ENCODE measurements around the gene RHOJ.
A peak's percentile ranks its signal among the peaks of the same experiment; 100 is the strongest.
"Not testable (repeated sequence)": the region's sequence is repeated elsewhere in the genome, so short reads cannot be mapped to it uniquely, and the experiment has no call there.

The RHOJ gene

DNA sequence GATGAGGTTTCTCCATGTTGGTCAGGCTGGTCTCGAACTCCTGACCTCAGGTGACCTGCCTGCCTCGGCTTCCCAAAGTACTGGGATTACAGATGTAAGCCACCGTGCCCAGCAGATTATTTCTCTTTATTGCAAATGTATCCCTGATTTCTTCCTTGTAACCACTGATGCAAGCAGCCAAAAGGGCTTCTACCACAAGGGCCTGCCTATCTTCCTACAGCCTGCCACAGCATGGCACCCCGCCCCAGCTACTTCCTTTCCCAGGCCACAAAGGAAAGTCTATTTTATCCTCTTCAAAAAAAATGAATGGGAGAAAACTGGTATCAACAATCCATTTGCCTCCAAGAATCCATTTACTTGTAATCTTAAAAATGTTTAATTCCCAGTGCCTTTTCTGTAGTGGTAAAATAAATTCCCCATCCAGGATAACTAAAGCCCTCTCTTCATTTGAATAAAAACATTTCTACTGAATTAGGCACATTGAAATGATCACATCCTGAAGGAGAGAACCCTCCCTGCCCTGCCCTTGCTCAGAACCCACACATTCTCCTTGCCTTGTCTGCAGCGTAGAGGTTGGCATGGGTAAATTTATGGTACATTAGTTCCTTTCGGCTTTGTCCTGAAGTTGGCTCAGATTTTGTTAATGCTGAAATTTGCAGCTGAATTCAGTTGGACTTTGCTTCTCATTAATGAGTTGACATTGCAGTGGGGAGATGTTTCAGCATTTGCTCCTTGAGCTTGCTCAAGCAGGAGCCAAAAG lies 95.3 kb downstream of the RHOJ start:
- H3K4me3 ChIP-seq (ENCODE audit: low read depth, low read length): no peak overlapping the region
- DNase-seq (ENCODE audit: low read depth): no peak
- TF ChIP-seq, protein P1, sequence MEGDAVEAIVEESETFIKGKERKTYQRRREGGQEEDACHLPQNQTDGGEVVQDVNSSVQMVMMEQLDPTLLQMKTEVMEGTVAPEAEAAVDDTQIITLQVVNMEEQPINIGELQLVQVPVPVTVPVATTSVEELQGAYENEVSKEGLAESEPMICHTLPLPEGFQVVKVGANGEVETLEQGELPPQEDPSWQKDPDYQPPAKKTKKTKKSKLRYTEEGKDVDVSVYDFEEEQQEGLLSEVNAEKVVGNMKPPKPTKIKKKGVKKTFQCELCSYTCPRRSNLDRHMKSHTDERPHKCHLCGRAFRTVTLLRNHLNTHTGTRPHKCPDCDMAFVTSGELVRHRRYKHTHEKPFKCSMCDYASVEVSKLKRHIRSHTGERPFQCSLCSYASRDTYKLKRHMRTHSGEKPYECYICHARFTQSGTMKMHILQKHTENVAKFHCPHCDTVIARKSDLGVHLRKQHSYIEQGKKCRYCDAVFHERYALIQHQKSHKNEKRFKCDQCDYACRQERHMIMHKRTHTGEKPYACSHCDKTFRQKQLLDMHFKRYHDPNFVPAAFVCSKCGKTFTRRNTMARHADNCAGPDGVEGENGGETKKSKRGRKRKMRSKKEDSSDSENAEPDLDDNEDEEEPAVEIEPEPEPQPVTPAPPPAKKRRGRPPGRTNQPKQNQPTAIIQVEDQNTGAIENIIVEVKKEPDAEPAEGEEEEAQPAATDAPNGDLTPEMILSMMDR (IDR thresholded peaks at IDR 0.05; ENCODE audit: control insufficient read depth, extremely low read depth, insufficient read depth): no peak

DNA sequence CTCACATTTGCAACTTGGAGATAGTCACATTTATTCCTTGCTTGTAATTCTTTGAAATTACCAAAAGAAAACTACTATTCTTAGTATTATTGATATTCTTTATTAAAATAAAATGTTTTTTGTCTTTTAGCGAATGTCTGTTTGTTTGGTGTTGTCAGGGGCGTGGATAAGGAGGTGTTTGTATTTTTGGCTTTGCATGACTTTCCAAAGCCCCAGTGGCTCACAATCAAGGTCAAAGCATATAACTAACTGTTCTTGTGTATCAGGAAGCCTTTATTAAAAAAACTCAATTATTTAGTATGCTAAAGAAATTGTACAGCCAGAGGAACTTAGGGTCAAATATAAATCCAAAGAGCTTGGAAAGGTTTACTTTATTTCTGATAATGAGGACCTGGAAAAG lies 96.6 kb downstream of the RHOJ start:
- TF ChIP-seq, protein P1 (IDR thresholded peaks at IDR 0.05; ENCODE audit: control insufficient read depth, extremely low read depth, insufficient read depth): no peak
- DNase-seq (ENCODE audit: low read depth): no peak
- H3K4me3 ChIP-seq (ENCODE audit: low read depth, low read length): no peak overlapping the region

DNA sequence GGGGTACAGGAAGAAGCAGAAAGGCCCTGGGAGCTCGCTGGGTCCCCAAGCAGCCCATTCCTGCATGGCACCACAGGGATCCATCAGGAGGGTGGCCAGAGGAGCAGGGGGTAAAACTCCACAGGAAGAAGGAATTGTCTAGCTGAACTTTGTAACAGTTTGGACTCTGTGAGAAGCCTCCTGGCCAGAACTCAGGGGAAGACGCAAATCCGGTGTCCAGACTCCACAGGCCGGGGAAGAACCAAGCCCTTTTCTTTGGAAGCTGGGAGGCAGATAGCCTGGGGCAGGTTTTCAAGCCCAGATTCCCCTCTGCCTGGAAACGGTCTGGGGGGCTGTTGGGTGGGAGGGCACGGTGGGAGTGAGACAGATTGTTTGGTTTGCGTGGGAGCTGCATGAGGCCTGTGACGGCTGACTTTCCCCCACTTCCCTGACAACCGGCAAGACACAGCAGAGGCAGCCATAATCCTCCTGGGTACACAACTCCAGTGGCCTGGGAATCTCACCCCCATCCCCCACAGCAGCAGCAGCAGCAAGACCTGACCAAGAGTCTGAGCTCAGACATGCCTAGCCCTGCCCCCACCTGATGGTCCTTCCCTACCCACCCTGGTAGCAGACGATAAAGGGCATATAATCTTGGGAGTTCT lies 97.8 kb downstream of the RHOJ start:
- no peak for DNase-seq (ENCODE audit: low read depth)
- no peak overlapping the region for H3K4me3 ChIP-seq (ENCODE audit: low read depth, low read length)
- TF ChIP-seq, protein P1 (IDR thresholded peaks at IDR 0.05; ENCODE audit: control insufficient read depth, extremely low read depth, insufficient read depth): no peak

DNA sequence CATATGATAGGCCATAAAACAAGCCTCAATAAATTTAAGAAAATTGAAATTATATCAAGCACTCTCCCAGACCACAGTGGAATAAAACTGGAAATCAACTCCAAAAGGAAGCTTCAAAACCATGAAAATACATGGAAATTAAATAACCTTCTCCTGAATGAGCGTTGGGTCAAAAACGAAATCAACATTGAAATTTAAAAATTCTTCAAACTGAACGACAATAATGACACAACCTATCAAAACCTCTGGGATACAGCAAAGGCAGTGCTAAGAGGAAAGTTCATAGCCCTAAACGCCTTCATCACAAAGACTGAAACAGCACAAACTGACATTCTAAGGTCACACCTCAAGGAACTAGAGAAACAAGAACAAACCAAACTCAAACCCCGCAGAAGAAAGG lies 100.2 kb downstream of the RHOJ start:
- not testable (repeated sequence) for H3K4me3 ChIP-seq (ENCODE audit: low read depth, low read length); DNase-seq (ENCODE audit: low read depth)

DNA sequence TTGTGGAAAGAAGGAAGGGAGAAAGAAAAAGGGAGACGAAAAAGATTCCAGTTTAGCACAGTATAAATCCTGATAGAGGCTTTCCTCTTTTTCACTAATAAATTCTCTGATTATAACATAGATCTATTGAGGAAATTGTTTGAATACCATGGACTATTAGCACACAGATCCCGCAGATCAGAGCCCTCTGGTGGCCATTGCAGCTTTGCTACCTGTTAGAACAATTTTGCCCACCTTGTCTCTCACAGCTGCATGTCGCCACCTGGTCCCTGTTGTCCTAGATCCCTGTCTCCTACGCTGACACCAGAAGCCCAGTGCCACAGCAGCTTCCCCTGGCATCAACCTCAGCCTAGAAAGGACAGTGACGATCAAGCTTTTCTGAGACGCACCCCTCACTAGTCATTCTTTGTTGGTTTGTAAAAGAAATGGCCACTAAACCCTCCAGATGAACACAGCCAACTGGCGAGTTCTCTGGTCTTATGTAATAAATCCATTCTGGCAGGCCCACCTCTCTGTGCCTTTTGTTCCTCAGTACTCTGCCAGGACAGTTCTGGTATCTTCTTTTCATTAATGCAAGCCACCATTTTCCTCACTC lies 104.6 kb downstream of the RHOJ start:
- DNase-seq (ENCODE audit: low read depth): no peak
- H3K4me3 ChIP-seq (ENCODE audit: low read depth, low read length): no peak overlapping the region
- TF ChIP-seq, protein P1 (IDR thresholded peaks at IDR 0.05; ENCODE audit: control insufficient read depth, extremely low read depth, insufficient read depth): peak; percentile 62

DNA sequence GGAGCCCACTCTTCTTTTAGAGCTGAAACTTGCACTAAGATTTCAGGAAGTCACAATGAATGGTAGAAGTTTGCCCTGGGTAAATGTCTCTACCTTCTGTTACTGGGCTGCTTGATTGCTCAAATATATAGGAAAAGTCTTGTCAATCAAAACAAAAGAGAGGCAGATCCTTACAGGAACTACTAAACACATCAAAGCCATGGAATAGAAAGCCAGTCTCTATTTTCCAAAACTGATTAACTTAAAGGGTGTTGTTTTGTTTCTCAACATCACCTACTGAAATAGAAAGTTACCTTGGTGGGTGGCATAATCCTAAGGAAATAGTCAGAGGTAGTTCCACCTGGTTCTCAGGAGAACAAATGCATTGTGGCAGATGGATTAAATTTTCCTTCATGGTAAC lies 114.6 kb downstream of the RHOJ start, which contains the start of gene GPHB5:
TSS of gene GPHB5 (minus strand) at position 101 of the 400 bp plus-strand sequence. CDS start 1,086 bp downstream, outside the sequence.
- no peak for DNase-seq (ENCODE audit: low read depth)
- TF ChIP-seq, protein P1 (IDR thresholded peaks at IDR 0.05; ENCODE audit: control insufficient read depth, extremely low read depth, insufficient read depth): no peak
- H3K4me3 ChIP-seq (ENCODE audit: low read depth, low read length): no peak within 1 kb of the TSS

DNA sequence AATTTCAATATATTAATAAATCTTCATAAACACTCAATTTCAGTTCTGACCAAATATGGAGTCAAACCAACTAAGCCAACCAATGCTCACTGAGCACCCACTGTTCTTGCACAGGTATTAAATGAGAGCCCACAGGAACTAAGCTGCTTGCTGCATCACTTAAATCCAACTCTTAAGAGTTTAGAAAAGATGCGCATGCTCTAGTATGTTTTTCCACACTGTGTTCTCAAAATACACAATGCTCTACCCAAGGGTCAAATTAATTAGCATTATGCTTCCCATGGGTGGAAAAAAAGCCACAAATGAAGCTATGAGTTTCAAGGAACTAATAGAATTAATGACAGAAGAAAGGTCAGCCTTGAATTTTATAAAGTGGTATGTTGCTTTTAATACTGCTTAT lies 118.2 kb downstream of the RHOJ start:
- DNase-seq (ENCODE audit: low read depth): no peak
- TF ChIP-seq, protein P1 (IDR thresholded peaks at IDR 0.05; ENCODE audit: control insufficient read depth, extremely low read depth, insufficient read depth): no peak
- H3K4me3 ChIP-seq (ENCODE audit: low read depth, low read length): no peak overlapping the region
